NCI-H2196 treated with DMSO at 0.1 percent for 48 hours (cell line): ENCODE measurements around the gene MAPK4.
"Not testable (repeated sequence)": the region's sequence is repeated elsewhere in the genome, so short reads cannot be mapped to it uniquely, and the experiment has no call there.

Source experiments
- DNase-seq: peaks from one replicate; lab custom pipeline; 2025; ENCODE audit not compliant: unreplicated experiment; lab: John Stamatoyannopoulos, UW

The MAPK4 gene

DNA sequence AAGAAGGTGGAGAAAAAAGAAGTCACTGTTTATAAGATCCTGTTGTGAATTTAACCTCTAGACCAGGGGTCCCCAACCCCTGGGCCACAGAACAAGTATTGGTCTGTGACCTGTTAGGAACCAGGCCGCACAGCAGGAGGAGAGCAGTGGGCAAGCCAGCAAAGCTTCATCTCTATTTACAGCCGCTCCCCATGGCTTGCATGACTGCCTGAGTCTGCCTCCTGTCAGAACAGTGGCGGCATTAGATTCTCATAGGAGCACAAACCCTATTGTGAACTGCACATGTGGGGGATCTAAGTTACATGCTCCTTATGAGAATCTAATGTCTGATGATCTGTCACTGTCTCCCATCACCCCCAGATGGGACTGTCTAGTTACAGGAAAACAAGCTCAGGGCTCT lies 13.3 kb downstream of the MAPK4 start:
- not testable (repeated sequence) for DNase-seq

DNA sequence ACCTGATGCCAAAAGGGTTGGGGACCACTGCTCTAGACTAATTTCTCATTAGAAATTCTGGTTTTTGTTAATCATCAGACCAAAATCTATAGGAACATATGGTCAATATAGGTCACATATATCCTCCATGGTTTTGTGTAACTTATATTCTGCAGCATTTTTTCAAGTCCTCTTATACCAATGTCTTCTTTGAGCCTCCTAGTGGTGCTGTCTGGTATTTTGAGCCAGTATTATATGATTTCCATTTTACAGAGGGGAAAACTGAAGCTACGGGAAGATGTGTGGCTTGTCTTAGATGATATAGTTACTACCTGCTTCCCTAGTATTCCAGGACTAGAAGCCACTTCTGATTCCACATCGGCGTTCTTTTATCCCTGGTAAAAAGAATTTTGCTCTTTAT lies 13.8 kb downstream of the MAPK4 start:
- DNase-seq = no peak

DNA sequence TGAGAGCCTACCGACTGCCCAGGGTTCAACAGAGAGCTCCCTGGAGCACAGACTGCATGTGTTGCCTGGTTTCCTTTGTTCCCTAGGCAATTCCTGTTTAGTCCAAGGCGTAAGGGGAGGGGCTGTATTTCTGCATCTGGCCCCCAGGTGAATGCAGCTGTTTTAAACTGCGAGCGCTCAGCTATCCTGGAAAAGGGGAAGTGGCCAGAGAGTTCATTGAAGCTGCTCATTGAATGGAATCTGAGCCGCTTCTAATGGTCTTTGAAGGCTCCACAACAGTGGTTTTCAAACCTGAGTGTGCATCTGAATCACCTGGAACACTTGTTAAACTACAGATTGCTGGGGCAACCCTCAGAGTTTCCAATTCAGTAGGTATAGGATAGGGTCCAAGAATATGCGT lies 18.1 kb downstream of the MAPK4 start:
- DNase-seq = no peak

DNA sequence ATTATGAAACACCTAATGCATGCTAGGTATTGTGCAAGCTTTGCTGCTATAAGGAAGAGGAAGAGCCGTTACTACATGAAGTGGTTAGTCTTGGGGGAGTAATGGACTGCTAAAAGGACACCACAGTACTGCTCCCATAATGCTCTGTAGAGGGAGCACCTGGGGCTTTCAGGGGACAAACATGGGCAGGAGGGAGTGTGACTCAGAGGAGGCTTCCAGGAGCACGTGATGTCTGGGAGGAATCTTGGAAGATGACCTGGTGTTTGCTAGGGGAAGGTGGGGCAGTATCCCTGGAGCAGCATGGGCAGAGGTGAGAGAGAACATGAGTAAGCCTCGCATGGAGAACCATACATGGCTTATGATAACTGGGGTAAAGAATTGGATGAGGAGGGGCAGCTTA lies 18.8 kb downstream of the MAPK4 start:
- no peak for DNase-seq

GRCh38 chr18:50579061-50579774 lies 19.3 kb downstream of the MAPK4 start:
- no peak for DNase-seq

GRCh38 chr18:50581517-50581916 lies 21.6 kb downstream of the MAPK4 start:
- DNase-seq = no peak

DNA sequence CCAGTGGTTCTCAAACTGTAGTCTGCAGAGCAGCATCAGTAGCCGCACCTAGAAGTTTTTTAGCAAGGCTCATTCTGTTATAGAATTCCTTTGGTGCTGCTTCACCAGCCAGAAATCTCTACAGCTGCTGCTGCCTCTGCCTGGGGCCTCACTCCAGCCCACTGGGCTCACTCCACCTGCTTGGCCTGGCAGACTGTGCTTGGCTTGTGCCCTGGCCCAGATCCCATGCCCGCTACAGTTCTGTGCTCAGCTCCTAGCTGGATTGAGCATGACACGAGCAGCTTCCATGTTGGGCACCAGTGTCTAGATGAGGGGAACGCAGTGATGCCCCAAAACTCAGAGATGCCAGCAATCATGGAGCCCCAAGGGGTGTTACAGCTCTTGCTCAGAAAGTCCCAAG lies 22.6 kb downstream of the MAPK4 start:
- DNase-seq = no peak

- DNase-seq = no peak
Observed at GRCh38 chr18:50586710-50587109, 26.8 kb downstream of the MAPK4 start.

DNA sequence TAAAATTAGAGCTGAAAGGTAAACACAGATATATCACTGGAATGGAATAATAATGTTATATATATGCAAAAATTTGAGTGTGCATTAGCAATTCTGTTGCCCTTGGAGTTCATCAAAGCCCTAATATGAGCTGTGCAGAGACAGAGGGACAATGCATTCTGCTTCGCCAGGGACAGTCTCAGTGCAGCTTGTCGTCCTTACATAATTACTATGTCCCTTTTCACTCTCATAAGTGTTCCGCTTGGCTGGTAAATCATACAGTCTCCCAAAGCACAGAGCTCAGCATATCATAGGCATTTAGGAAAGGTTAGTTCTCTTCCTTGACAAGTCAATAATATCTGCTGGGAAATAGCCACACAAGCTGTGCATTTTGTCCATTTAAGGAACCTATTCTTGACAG lies 30.7 kb downstream of the MAPK4 start:
- no peak for DNase-seq

DNA sequence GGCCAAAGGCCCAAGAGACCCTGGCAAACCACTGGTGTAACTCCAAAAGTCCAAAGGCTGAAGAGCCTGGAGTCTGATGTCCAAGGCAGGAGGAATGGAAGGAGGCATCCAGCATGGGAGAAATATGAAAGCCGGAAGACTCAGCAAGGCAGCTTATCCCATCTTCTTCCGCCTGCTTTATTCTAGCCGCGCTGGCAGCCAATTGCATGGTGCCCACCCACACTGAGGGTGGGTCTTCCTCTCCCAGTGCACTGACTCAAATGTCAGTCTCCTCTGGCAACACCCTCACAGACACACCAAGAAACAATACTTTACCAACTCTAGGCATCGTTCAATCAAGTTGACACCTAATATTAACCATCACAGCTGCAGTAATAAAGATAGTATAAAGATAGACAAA lies 34.1 kb downstream of the MAPK4 start:
- no peak for DNase-seq

GRCh38 chr18:50594942-50595341 lies 35.1 kb downstream of the MAPK4 start:
- DNase-seq = no peak

DNA sequence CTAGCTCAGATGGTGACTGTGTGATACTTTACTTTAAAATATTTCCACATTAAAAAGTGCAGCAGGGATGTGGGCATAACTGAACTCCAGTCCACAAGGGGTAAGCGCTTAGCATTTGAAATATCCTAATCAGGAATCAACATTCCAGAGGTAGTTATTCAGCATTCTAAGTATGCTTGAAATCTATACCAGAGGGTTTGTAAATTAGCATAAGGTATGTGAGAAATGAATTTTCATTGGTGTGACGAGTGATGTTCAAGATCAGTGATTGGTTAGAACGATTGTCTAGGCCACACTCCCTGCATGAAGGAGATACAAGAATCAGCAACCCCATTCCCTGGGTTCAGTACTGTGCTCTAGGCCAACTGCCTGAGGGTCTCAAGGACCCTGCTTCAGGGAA lies 42.6 kb downstream of the MAPK4 start:
- no peak for DNase-seq

DNA sequence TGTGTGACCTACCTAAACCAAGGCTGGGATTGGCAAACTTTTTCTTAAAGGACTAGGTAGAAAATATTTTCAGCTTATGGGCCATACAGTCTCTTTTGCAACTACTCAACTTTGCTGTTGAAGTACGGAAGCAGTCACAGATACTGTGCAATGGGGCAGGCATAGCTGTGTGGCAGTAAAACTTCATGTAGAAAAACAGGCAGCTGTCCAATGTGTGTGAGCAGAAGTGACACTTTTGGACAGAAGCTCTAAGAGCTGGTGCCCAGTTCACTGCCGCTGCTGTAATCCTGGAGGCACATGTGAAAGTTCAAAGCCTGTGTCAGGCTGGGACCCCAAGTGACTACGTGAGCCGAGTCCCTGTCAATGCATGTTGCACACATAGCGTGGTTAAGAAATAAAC lies 46.7 kb downstream of the MAPK4 start:
- DNase-seq = no peak

- DNase-seq = no peak
Observed at GRCh38 chr18:50607378-50607926, 47.6 kb downstream of the MAPK4 start.

GRCh38 chr18:50609171-50609570 lies 49.3 kb downstream of the MAPK4 start:
- not testable (repeated sequence) for DNase-seq

DNA sequence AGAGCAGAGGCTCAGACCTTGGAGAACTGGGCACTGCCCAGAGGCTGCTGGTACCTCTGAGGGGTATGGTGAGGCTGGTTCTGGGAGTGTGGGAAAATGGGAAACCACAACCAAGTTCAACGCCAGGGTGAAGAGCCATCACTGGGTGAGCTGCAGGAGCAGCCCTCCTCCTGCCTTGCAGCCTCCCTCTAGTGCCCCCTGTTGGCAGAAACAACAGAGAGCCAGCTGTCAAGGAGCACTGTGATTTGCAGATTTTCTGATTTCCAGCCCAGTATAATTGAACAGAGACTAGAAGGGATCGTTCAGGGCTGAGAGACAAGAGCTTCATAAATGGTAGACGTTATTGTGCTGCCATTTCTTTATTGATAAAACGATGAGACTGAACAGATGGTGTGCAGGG lies 50.5 kb downstream of the MAPK4 start:
- DNase-seq = no peak

- DNase-seq = no peak
Observed at GRCh38 chr18:50611529-50611941, 51.6 kb downstream of the MAPK4 start.

DNA sequence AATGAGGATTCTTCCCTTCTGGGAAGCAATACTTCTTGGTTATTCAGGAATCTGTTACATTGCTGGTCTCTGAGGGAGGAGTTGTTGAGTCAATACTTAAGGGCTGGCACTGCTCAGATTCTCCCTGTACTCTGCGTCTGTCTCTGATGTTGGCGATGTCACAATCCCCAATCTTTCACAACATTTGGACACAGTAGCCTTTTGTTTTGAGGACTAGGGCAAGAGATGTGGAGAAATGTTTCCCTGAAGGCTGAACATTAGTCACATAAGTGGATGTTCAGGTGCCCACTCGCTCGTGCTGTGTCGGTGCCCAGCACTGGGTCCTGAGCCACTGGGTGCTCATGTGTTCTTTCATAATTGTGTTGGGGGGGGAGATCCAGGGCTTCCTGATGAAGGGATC lies 55.0 kb downstream of the MAPK4 start:
- DNase-seq = no peak

- no peak for DNase-seq
Observed at GRCh38 chr18:50616484-50617048, 56.7 kb downstream of the MAPK4 start.

DNA sequence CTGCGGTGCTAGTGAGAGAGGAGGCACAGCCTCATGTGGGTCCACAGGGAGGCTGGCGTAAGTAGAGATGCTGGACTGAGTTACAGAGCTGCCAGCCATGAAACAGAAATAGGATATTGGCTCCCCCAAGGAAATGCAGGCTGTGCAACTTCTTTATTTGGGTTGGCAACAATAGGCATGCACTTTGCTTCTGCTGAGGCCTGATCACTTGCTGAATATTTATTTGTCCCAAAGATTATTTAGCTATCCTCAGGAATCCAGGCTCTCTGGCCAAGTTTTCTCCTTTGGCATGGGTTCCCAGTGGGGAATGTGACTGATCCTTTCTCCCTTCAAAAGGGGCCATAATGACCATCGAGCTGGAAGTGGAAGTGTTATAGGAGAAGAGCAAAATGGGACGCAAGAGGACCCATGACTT lies 60.0 kb downstream of the MAPK4 start:
- no peak for DNase-seq

GRCh38 chr18:50620319-50620718 lies 60.4 kb downstream of the MAPK4 start:
- DNase-seq = no peak

GRCh38 chr18:50621366-50621765 lies 61.5 kb downstream of the MAPK4 start:
- no peak for DNase-seq

DNA sequence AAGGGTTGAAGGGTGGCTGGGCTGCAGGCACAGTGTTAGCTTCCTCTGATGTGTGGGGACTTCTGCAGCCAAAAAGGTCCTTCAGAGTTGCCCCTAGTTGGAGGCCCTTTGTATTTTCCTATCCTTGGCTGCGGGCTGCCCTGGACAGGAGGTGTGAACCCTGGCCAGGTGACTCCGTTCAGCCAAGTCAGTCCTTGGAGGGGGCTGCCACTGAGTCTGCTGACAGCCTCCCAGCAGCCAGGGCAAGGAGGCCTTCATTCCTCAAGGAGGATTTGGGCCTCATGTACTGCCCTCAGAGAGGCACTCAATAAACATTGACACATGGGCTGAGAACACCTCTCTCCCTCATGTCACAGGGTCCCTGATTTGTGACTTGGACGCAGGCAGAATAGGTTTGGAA lies 62.4 kb downstream of the MAPK4 start:
- DNase-seq = no peak
